Astrocyte (in vitro differentiated cells and primary cell): ENCODE measurements around the gene MLLT11. TPM values are rescaled to one million over a fixed set of nuclear protein-coding genes. Genes with fewer than 3 reads are reported as not detected.

ENCODE experiments used
- DNase-seq: peaks from one replicate; pipeline ENCODE4 v3.0.0-alpha.2; 2010; ENCODE audit warnings: low read depth
- FAIRE-seq: peaks from 2 replicates; lab custom pipeline; 2011; peaks lifted over from hg19 to GRCh38; lab: Jason Lieb, UNC
- H2AFZ ChIP-seq: 2 replicates; pipeline ENCODE4 v1.6.0; 2012; ENCODE audit warnings: low read depth, low read length, inconsistent platforms
- H3K27ac ChIP-seq: 2 replicates; pipeline ENCODE4 v1.5.1; 2011; ENCODE audit warnings: low read depth, low read length, inconsistent platforms
- H3K27me3 ChIP-seq: 2 replicates; pipeline ENCODE4 v1.6.0; 2011; ENCODE audit warnings: low read length, inconsistent platforms; ENCODE audit not compliant: insufficient read depth
- H3K36me3 ChIP-seq: 2 replicates; pipeline ENCODE4 v1.5.1; 2011; ENCODE audit warnings: low read length, inconsistent platforms; ENCODE audit not compliant: insufficient read depth
- H3K4me1 ChIP-seq: 2 replicates; pipeline ENCODE4 v1.5.1; 2011; ENCODE audit warnings: low read length, inconsistent platforms; ENCODE audit not compliant: insufficient read depth
- H3K4me2 ChIP-seq: 2 replicates; pipeline ENCODE4 v1.6.0; 2012; ENCODE audit warnings: low read length, inconsistent platforms
- H3K4me3 ChIP-seq: 2 replicates; pipeline ENCODE4 v1.5.1; 2011; ENCODE audit warnings: low read depth, mild to moderate bottlenecking, low read length, inconsistent platforms; ENCODE audit not compliant: insufficient read depth
- H3K79me2 ChIP-seq: 2 replicates; pipeline ENCODE4 v1.6.0; 2012; ENCODE audit warnings: mild to moderate bottlenecking, low read length, inconsistent platforms; ENCODE audit not compliant: insufficient read depth
- H3K9ac ChIP-seq: 2 replicates; pipeline ENCODE4 v1.6.0; 2012; ENCODE audit warnings: mild to moderate bottlenecking, low read length, inconsistent platforms
- H3K9me3 ChIP-seq: 2 replicates; pipeline ENCODE4 v1.5.1; 2012; ENCODE audit warnings: low read depth, mild to moderate bottlenecking, low read length, inconsistent platforms; ENCODE audit not compliant: insufficient read depth
- H4K20me1 ChIP-seq: 2 replicates; pipeline ENCODE4 v1.6.0; 2012; ENCODE audit warnings: low read length, inconsistent platforms; ENCODE audit not compliant: insufficient read depth
- H3K27ac Mint-ChIP-seq: one replicate; pipeline ENCODE4 v1.8.0; 2021; ENCODE audit warnings: mild to moderate bottlenecking, mixed read lengths; ENCODE audit not compliant: unreplicated experiment
- H3K27me3 Mint-ChIP-seq: one replicate; pipeline ENCODE4 v1.8.0; 2021; ENCODE audit warnings: low read depth, mixed read lengths; ENCODE audit not compliant: unreplicated experiment
- H3K36me3 Mint-ChIP-seq: one replicate; pipeline ENCODE4 v1.8.0; 2021; ENCODE audit warnings: low read depth, mixed read lengths; ENCODE audit not compliant: unreplicated experiment
- H3K4me1 Mint-ChIP-seq: one replicate; pipeline ENCODE4 v1.8.0; 2021; ENCODE audit warnings: low read depth, mixed read lengths; ENCODE audit not compliant: unreplicated experiment
- H3K4me3 Mint-ChIP-seq: one replicate; pipeline ENCODE4 v1.8.0; 2021; ENCODE audit warnings: mild to moderate bottlenecking, moderate library complexity, mixed read lengths; ENCODE audit not compliant: unreplicated experiment
- H3K9me3 Mint-ChIP-seq: one replicate; pipeline ENCODE4 v1.8.0; 2021; ENCODE audit warnings: mild to moderate bottlenecking, mixed read lengths; ENCODE audit not compliant: unreplicated experiment
- EZH2 ChIP-seq: IDR thresholded peaks from 2 replicates; pipeline ENCODE4 v1.6.1; 2012; ENCODE audit warnings: mild to moderate bottlenecking, low read length, inconsistent platforms; ENCODE audit not compliant: insufficient read depth
- total RNA-seq: library from RNA; stranded (reverse); gene quantifications from 2 replicates; pipeline ENCODE4 v1.2.1, GENCODE V29; 2021
- TF ChIP-seq, protein P1 (sequence below): IDR thresholded peaks from 2 replicates; pipeline ENCODE4 v1.5.1; 2011; ENCODE audit warnings: low read depth, mild to moderate bottlenecking, inconsistent platforms, low read length, moderate library complexity; ENCODE audit not compliant: insufficient read depth

The MLLT11 gene
- total RNA-seq, 1 donor from 2014 or later = 77.4 TPM

GRCh38 chr1:151054971-151055547 lies 5.1 kb upstream of the MLLT11 start:
- peaks cover 30% of the 10 kb centered on the region for H3K4me1 Mint-ChIP-seq
- Histone ChIP-seq H3K79me2 (peaks cover 64% of the 10 kb centered on the region), H3K27ac (no peak overlapping the region), H3K9me3 (no peaks in the 10 kb centered on the region), H3K4me1 (peaks cover 21% of the 10 kb centered on the region), H2AFZ (no peak overlapping the region), H3K4me2 (no peak overlapping the region), H3K27me3 (no peaks in the 10 kb centered on the region), H3K4me3 (no peak overlapping the region), H3K9ac (peak overlapping the region; percentile 98), H3K36me3 (peaks cover 56% of the 10 kb centered on the region), H4K20me1 (peaks cover 89% of the 10 kb centered on the region)
- H3K9me3 Mint-ChIP-seq = no peaks in the 10 kb centered on the region
- peak overlapping the region; percentile 1 for H3K27ac Mint-ChIP-seq
- DNase-seq (no peak), FAIRE-seq (no peak)
- TF ChIP-seq EZH2 = no peak
- TF ChIP-seq, protein P1, sequence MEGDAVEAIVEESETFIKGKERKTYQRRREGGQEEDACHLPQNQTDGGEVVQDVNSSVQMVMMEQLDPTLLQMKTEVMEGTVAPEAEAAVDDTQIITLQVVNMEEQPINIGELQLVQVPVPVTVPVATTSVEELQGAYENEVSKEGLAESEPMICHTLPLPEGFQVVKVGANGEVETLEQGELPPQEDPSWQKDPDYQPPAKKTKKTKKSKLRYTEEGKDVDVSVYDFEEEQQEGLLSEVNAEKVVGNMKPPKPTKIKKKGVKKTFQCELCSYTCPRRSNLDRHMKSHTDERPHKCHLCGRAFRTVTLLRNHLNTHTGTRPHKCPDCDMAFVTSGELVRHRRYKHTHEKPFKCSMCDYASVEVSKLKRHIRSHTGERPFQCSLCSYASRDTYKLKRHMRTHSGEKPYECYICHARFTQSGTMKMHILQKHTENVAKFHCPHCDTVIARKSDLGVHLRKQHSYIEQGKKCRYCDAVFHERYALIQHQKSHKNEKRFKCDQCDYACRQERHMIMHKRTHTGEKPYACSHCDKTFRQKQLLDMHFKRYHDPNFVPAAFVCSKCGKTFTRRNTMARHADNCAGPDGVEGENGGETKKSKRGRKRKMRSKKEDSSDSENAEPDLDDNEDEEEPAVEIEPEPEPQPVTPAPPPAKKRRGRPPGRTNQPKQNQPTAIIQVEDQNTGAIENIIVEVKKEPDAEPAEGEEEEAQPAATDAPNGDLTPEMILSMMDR = no peak
- no peaks in the 10 kb centered on the region for H3K27me3 Mint-ChIP-seq
- peaks cover 28% of the 10 kb centered on the region for H3K36me3 Mint-ChIP-seq
- peak overlapping the region; percentile 5 for H3K4me3 Mint-ChIP-seq

DNA sequence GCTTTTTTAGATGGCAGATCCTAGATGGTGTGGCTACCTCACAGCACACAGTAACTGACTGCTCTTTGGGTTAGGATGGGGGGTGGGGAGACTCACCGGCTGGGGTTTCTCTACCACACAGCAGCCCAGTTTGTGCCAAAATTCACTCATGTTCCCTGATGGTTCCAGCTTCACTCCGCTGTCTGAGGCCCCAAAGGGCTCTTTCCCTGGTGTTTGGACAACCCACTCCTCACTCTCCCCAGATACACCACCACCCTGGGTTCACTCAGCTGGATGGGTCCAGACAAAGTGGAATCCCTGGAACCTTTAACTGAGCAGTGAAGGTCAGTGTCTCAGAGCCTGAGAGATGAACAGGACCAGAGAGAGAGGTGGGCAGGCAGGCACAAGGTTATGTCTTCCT lies 4.6 kb upstream of the MLLT11 start:
- FAIRE-seq (no peak), DNase-seq (no peak)
- Mint-ChIP-seq H3K4me1 (peaks cover 30% of the 10 kb centered on the region), H3K27ac (peak overlapping the region; percentile 60), H3K27me3 (no peaks in the 10 kb centered on the region), H3K9me3 (no peaks in the 10 kb centered on the region), H3K4me3 (peak overlapping the region; percentile 95), H3K36me3 (peaks cover 28% of the 10 kb centered on the region)
- Histone ChIP-seq H3K36me3 (peaks cover 56% of the 10 kb centered on the region), H3K27me3 (no peaks in the 10 kb centered on the region), H3K79me2 (peaks cover 69% of the 10 kb centered on the region), H4K20me1 (peaks cover 84% of the 10 kb centered on the region), H3K4me1 (peaks cover 21% of the 10 kb centered on the region), H2AFZ (no peak overlapping the region), H3K4me2 (peak overlapping the region; percentile 99), H3K9me3 (no peaks in the 10 kb centered on the region), H3K27ac (no peak overlapping the region), H3K9ac (peak overlapping the region; percentile 98), H3K4me3 (no peak overlapping the region)
- no peak for TF ChIP-seq EZH2
- TF ChIP-seq, protein P1 = no peak

GRCh38 chr1:151056149-151056548 lies 4.0 kb upstream of the MLLT11 start:
- Mint-ChIP-seq H3K9me3 (no peaks in the 10 kb centered on the region), H3K27ac (peak overlapping the region; percentile 60), H3K4me1 (peaks cover 30% of the 10 kb centered on the region), H3K27me3 (no peaks in the 10 kb centered on the region), H3K36me3 (peaks cover 28% of the 10 kb centered on the region), H3K4me3 (peak overlapping the region; percentile 95)
- H3K4me2 ChIP-seq = peak overlapping the region; percentile 99
- FAIRE-seq = no peak
- H3K9ac ChIP-seq = peak overlapping the region; percentile 98
- no peak overlapping the region for H3K4me3 ChIP-seq
- DNase-seq = no peak
- H2AFZ ChIP-seq = no peak overlapping the region
- no peaks in the 10 kb centered on the region for H3K27me3 ChIP-seq
- peaks cover 79% of the 10 kb centered on the region for H4K20me1 ChIP-seq
- no peaks in the 10 kb centered on the region for H3K9me3 ChIP-seq
- TF ChIP-seq EZH2 = no peak
- TF ChIP-seq, protein P1 = no peak
- H3K36me3 ChIP-seq = peaks cover 55% of the 10 kb centered on the region
- H3K79me2 ChIP-seq = peaks cover 75% of the 10 kb centered on the region
- peaks cover 21% of the 10 kb centered on the region for H3K4me1 ChIP-seq
- no peak overlapping the region for H3K27ac ChIP-seq
